ENCODE measurements around the gene CNIH1. TPM values are rescaled to one million over a fixed set of nuclear protein-coding genes. Genes with fewer than 3 reads are reported as not detected.

Gene CNIH1
- total RNA-seq: 10 to 100 TPM; 46.9 to 54.2 TPM
- 100 to 1,000 TPM in 1 of 2 donors, 10 to 100 TPM in 1; 89.1 to 128 TPM for polyA plus RNA-seq

- Histone ChIP-seq H3K4me3 (ENCODE audit: low read length in 2 of 2) (peak within 1 kb of the TSS; percentile 45 to 61), H3K27me3 (ENCODE audit: insufficient read depth, low read length) (no peaks in the 10 kb centered on the region), H3K9me3 (ENCODE audit: control insufficient read depth in 1 of 2, low read length in 2 of 2) (no peaks in the 10 kb centered on the region), H3K27ac (ENCODE audit: low read depth, low read length) (peak within 1 kb of the TSS; percentile 55), H3K36me3 (ENCODE audit: insufficient read depth, low read length) (no peaks in the 10 kb centered on the region), H3K4me1 (ENCODE audit: insufficient read depth, low read length) (peaks cover 49% of the 10 kb centered on the region)
- DNase-seq: peak; percentile 88 to 96 (median 93)
- ChIA-PET CTCF (ENCODE audit: partially characterized antibody) (interaction anchor here (0.6 to 3.0 kb wide), 7 partner anchors 9 to 726 kb away, joined by 3 to 22 read pairs (median 4); partner anchors contain the start of genes CDKN3 and GMFB), POLR2A (ENCODE audit: partially characterized antibody) (interaction anchor here (0.7 to 3.0 kb wide), 4 partner anchors 43 to 68 kb away, joined by 4 to 13 read pairs (median 6); partner anchors contain the start of genes CDKN3, CGRRF1 and GMFB)
- intact Hi-C loops (cut with micrococcal nuclease): loop anchor here (1.0 to 5.0 kb wide), 9 partner anchors 45 to 489 kb away; partner anchors contain the start of genes CGRRF1 and GCH1
- peaks cover 0 to 8% of the 10 kb centered on the region in 2 donors for H3K36me3 Mint-ChIP-seq
- peaks cover 0 to 1% (median 0%) of the 10 kb centered on the region in 8 donors for H3K9me3 Mint-ChIP-seq
- H3K4me1 Mint-ChIP-seq: peaks cover 29 to 55% (median 36%) of the 10 kb centered on the region in 4 donors
- peaks cover 1 to 2% of the 10 kb centered on the region in 2 donors for H3K27me3 Mint-ChIP-seq
- H3K27ac Mint-ChIP-seq: peak within 1 kb of the TSS; percentile 88 to 98 (median 94)
- peak within 1 kb of the TSS; percentile 83 to 95 (median 92) for H3K4me3 Mint-ChIP-seq
Observed at GRCh38 chr14:54440873-54441868, at the start of gene CNIH1. CNIH1 (minus strand) TSS chr14:54441374; CDS start chr14:54441327, 47 bp downstream.

- Mint-ChIP-seq H3K27ac (peak overlapping the region; percentile 29 to 99 (median 74)), H3K9me3 (peaks cover 0 to 2% (median 0%) of the 10 kb centered on the region in 8 donors), H3K4me1 (peaks cover 32 to 52% (median 40%) of the 10 kb centered on the region in 4 donors), H3K27me3 (no peaks in the 10 kb centered on the region), H3K36me3 (peaks cover 0 to 9% of the 10 kb centered on the region in 2 donors), H3K4me3 (peak overlapping the region in 3 of 8 donors; percentile 16 to 93 (median 34))
- ChIA-PET CTCF (ENCODE audit: partially characterized antibody) (interaction anchor here (1.6 to 5.5 kb wide), 3 partner anchors 18 to 283 kb away, joined by 3 to 55 read pairs (median 11); partner anchors contain the start of gene CGRRF1), POLR2A (ENCODE audit: partially characterized antibody) (interaction anchor here (1.9 to 4.5 kb wide), 2 partner anchors 19 to 74 kb away, joined by 5 to 53 read pairs; partner anchors contain the start of gene CGRRF1)
- Histone ChIP-seq H3K27me3 (ENCODE audit: insufficient read depth, low read length) (no peaks in the 10 kb centered on the region), H3K4me1 (ENCODE audit: insufficient read depth, low read length) (peaks cover 45% of the 10 kb centered on the region), H3K27ac (ENCODE audit: low read depth, low read length) (no peak overlapping the region), H3K9me3 (ENCODE audit: control insufficient read depth in 1 of 2, low read length in 2 of 2) (no peaks in the 10 kb centered on the region), H3K4me3 (ENCODE audit: low read length in 2 of 2) (no peak overlapping the region), H3K36me3 (ENCODE audit: insufficient read depth, low read length) (no peaks in the 10 kb centered on the region)
- no peak for DNase-seq
- intact Hi-C loops (cut with micrococcal nuclease): no loop called here
Observed at GRCh38 chr14:54490445-54491175, 49.4 kb upstream of the CNIH1 start.

- H3K36me3 ChIP-seq (ENCODE audit: insufficient read depth, low read length): no peaks in the 10 kb centered on the region
- peak overlapping the region in 1 of 2 donors; percentile 66 for H3K4me3 ChIP-seq (ENCODE audit: low read length in 2 of 2)
- peak overlapping the region; percentile 89 to 99 (median 95) for H3K27ac Mint-ChIP-seq
- peaks cover 0 to 9% of the 10 kb centered on the region in 2 donors for H3K36me3 Mint-ChIP-seq
- no peaks in the 10 kb centered on the region for H3K27me3 ChIP-seq (ENCODE audit: insufficient read depth, low read length)
- H3K4me1 ChIP-seq (ENCODE audit: insufficient read depth, low read length): peaks cover 51% of the 10 kb centered on the region
- CTCF ChIA-PET (ENCODE audit: partially characterized antibody): interaction anchor here (0.7 to 5.5 kb wide), 6 partner anchors 12 to 284 kb away, joined by 3 to 55 read pairs (median 4); partner anchors contain the start of gene CGRRF1
- no peaks in the 10 kb centered on the region for H3K9me3 ChIP-seq (ENCODE audit: control insufficient read depth in 1 of 2, low read length in 2 of 2)
- POLR2A ChIA-PET (ENCODE audit: partially characterized antibody): interaction anchor here (0.7 to 4.5 kb wide), 4 partner anchors 17 to 74 kb away, joined by 3 to 53 read pairs (median 5); partner anchors contain the start of gene CGRRF1
- H3K27ac ChIP-seq (ENCODE audit: low read depth, low read length): peak overlapping the region; percentile 41
- no peaks in the 10 kb centered on the region for H3K27me3 Mint-ChIP-seq
- H3K4me1 Mint-ChIP-seq: peaks cover 38 to 59% (median 47%) of the 10 kb centered on the region in 4 donors
- no peak for DNase-seq
- peak overlapping the region; percentile 85 to 94 (median 91) for H3K4me3 Mint-ChIP-seq
- peaks cover 0 to 2% (median 0%) of the 10 kb centered on the region in 8 donors for H3K9me3 Mint-ChIP-seq
- intact Hi-C loops (cut with micrococcal nuclease): loop anchor here (1.0 to 5.0 kb wide), 5 partner anchors 19 to 412 kb away; partner anchors contain the start of genes CDKN3, CGRRF1, CNIH1 and GCH1
Observed at GRCh38 chr14:54489731-54490444, 48.7 kb upstream of the CNIH1 start.

- ChIA-PET CTCF (ENCODE audit: partially characterized antibody) (interaction anchor here (0.7 to 5.5 kb wide), 8 partner anchors 13 to 284 kb away, joined by 3 to 55 read pairs (median 4); partner anchors contain the start of genes CGRRF1 and CNIH1), POLR2A (ENCODE audit: partially characterized antibody) (interaction anchor here (0.7 to 4.5 kb wide), 6 partner anchors 12 to 75 kb away, joined by 3 to 53 read pairs (median 4); partner anchors contain the start of gene CGRRF1)
- H3K4me1 ChIP-seq (ENCODE audit: insufficient read depth, low read length): peaks cover 57% of the 10 kb centered on the region
- H3K27me3 ChIP-seq (ENCODE audit: insufficient read depth, low read length): no peaks in the 10 kb centered on the region
- Mint-ChIP-seq H3K27me3 (no peaks in the 10 kb centered on the region), H3K9me3 (peaks cover 0 to 2% (median 0%) of the 10 kb centered on the region in 8 donors), H3K27ac (peak overlapping the region; percentile 89 to 99 (median 95)), H3K4me3 (peak overlapping the region; percentile 85 to 94 (median 91)), H3K36me3 (peaks cover 0 to 12% of the 10 kb centered on the region in 2 donors), H3K4me1 (peaks cover 44 to 65% (median 53%) of the 10 kb centered on the region in 4 donors)
- H3K27ac ChIP-seq (ENCODE audit: low read depth, low read length): peak overlapping the region; percentile 41
- H3K36me3 ChIP-seq (ENCODE audit: insufficient read depth, low read length): no peaks in the 10 kb centered on the region
- H3K4me3 ChIP-seq (ENCODE audit: low read length in 2 of 2): peak overlapping the region; percentile 50 to 66
- DNase-seq: no peak
- intact Hi-C loops (cut with micrococcal nuclease): loop anchor here (1.0 to 5.0 kb wide), 5 partner anchors 20 to 413 kb away; partner anchors contain the start of genes CDKN3, CGRRF1, CNIH1 and GCH1
- H3K9me3 ChIP-seq (ENCODE audit: control insufficient read depth in 1 of 2, low read length in 2 of 2): no peaks in the 10 kb centered on the region
Observed at GRCh38 chr14:54489318-54489683, 48.1 kb upstream of the CNIH1 start.

GRCh38 chr14:54488646-54489317 is 47.6 kb upstream of the CNIH1 start, which contains the start of gene GMFB:
GMFB (minus strand) TSS chr14:54488980; CDS start chr14:54488927, 53 bp downstream.
- H3K27ac ChIP-seq (ENCODE audit: low read depth, low read length): peak within 1 kb of the TSS; percentile 80
- peak; percentile 84 to 88 (median 87) for DNase-seq
- ChIA-PET CTCF (ENCODE audit: partially characterized antibody) (interaction anchor here (0.8 to 5.5 kb wide), 11 partner anchors 13 to 285 kb away, joined by 3 to 55 read pairs (median 4); partner anchors contain the start of genes CGRRF1 and CNIH1), POLR2A (ENCODE audit: partially characterized antibody) (interaction anchor here (0.7 to 4.5 kb wide), 12 partner anchors 12 to 92 kb away, joined by 3 to 53 read pairs (median 4); partner anchors contain the start of genes CDKN3, CGRRF1 and CNIH1)
- Mint-ChIP-seq H3K36me3 (peaks cover 0 to 12% of the 10 kb centered on the region in 2 donors), H3K4me1 (peaks cover 48 to 70% (median 57%) of the 10 kb centered on the region in 4 donors), H3K27ac (peak within 1 kb of the TSS; percentile 89 to 99 (median 97)), H3K27me3 (no peaks in the 10 kb centered on the region), H3K9me3 (peaks cover 0 to 2% (median 0%) of the 10 kb centered on the region in 8 donors), H3K4me3 (peak within 1 kb of the TSS; percentile 85 to 97 (median 94))
- H3K36me3 ChIP-seq (ENCODE audit: insufficient read depth, low read length): no peaks in the 10 kb centered on the region
- H3K27me3 ChIP-seq (ENCODE audit: insufficient read depth, low read length): no peaks in the 10 kb centered on the region
- intact Hi-C loops (cut with micrococcal nuclease): loop anchor here (1.0 to 5.0 kb wide), 6 partner anchors 21 to 414 kb away; partner anchors contain the start of genes CDKN3, CGRRF1, CNIH1 and GCH1
- no peaks in the 10 kb centered on the region for H3K9me3 ChIP-seq (ENCODE audit: control insufficient read depth in 1 of 2, low read length in 2 of 2)
- H3K4me1 ChIP-seq (ENCODE audit: insufficient read depth, low read length): peaks cover 57% of the 10 kb centered on the region
- peak within 1 kb of the TSS; percentile 50 to 66 for H3K4me3 ChIP-seq (ENCODE audit: low read length in 2 of 2)
